Vagina (tissue), 2 donors: ENCODE measurements around the gene OR6F1.

Experiments
- POLR2A ChIP-seq, 2 donors: fragments of 450-650 bp; IDR thresholded peaks; one replicate each; pipeline ENCODE4 v1.6.1; 2017; ENCODE audit warnings: antibody characterized with exemption in 2 of 2, mild to moderate bottlenecking in 2 of 2, moderate library complexity in 2 of 2
- POLR2AphosphoS5 ChIP-seq, 2 donors: sonication (generic); formaldehyde crosslinking; IDR thresholded peaks; one replicate each; pipeline ENCODE4 v1.9.0; 2017; ENCODE audit warnings: antibody characterized with exemption in 2 of 2, mild to moderate bottlenecking in 2 of 2, low read depth in 1 of 2; ENCODE audit not compliant: insufficient read depth in 1 of 2
- TF ChIP-seq, protein P1 (sequence below), 3 experiments: fragments of 450-650 bp in 2 of 3; fragments of 200-600 bp in 1 of 3; sonication (generic) in 1 of 3; IDR thresholded peaks; one replicate each; pipeline ENCODE4 v1.5.1; 2017 to 2019; ENCODE audit warnings: antibody characterized with exemption in 3 of 3, mild to moderate bottlenecking in 2 of 3, moderate library complexity in 2 of 3

DNA sequence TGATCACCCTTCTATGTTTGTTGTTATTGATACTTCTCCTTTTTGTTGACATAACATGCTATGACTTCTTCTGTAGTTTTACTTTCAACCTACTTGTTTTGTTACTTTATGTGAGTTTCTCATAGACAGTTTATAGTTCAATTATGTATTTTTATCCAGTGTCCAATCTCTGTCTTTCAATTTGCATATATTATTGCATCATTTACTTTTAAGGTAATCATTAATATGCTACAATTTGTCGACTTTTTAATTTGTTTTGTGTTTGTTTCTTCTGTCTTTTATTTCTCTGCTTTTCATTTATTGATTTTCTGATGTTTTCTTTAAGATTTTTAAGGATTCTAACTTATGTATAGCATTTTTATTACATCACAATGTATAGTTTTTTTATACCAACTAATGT lies 47.2 kb downstream of the OR6F1 start:
- TF ChIP-seq, protein P1, sequence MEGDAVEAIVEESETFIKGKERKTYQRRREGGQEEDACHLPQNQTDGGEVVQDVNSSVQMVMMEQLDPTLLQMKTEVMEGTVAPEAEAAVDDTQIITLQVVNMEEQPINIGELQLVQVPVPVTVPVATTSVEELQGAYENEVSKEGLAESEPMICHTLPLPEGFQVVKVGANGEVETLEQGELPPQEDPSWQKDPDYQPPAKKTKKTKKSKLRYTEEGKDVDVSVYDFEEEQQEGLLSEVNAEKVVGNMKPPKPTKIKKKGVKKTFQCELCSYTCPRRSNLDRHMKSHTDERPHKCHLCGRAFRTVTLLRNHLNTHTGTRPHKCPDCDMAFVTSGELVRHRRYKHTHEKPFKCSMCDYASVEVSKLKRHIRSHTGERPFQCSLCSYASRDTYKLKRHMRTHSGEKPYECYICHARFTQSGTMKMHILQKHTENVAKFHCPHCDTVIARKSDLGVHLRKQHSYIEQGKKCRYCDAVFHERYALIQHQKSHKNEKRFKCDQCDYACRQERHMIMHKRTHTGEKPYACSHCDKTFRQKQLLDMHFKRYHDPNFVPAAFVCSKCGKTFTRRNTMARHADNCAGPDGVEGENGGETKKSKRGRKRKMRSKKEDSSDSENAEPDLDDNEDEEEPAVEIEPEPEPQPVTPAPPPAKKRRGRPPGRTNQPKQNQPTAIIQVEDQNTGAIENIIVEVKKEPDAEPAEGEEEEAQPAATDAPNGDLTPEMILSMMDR (IDR thresholded peaks at IDR 0.05), result no peak
- TF ChIP-seq POLR2A (IDR thresholded peaks at IDR 0.05) (no peak), POLR2AphosphoS5 (IDR thresholded peaks at IDR 0.05; ENCODE audit: insufficient read depth in 1 of 2, low read depth in 1 of 2) (no peak)
